H9 (cell line): ENCODE results near the gene NFATC1. TPM values are rescaled to one million over a fixed set of nuclear protein-coding genes. Genes with fewer than 3 reads are reported as not detected.

Experiments
- DNase-seq: peaks from one replicate; pipeline ENCODE4 v3.0.0-alpha.2; 2017
- H2AFZ ChIP-seq: one replicate; pipeline ENCODE4 v1.6.1; 2013; ENCODE audit warnings: mild to moderate bottlenecking, low read length, control low read depth, moderate library complexity
- H2AK5ac ChIP-seq: 2 replicates; pipeline ENCODE4 v1.6.1; 2013; ENCODE audit warnings: low read length, control low read depth, mixed read lengths; ENCODE audit not compliant: insufficient read length
- H2BK120ac ChIP-seq: one replicate; pipeline ENCODE4 v1.6.1; 2013; ENCODE audit warnings: low read depth, mild to moderate bottlenecking, low read length, control low read depth, inconsistent platforms; ENCODE audit not compliant: poor library complexity, severe bottlenecking
- H2BK12ac ChIP-seq: 2 replicates; pipeline ENCODE4 v1.6.1; 2013; ENCODE audit warnings: low read length, control low read depth, mixed read lengths, low read depth; ENCODE audit not compliant: insufficient read length
- H2BK15ac ChIP-seq: 2 replicates; pipeline ENCODE4 v1.6.1; 2013; ENCODE audit warnings: low read depth, low read length, control low read depth
- H2BK20ac ChIP-seq: one replicate; pipeline ENCODE4 v1.6.1; 2013; ENCODE audit warnings: low read depth, mild to moderate bottlenecking, low read length, control low read depth, inconsistent platforms; ENCODE audit not compliant: poor library complexity, severe bottlenecking
- H2BK5ac ChIP-seq: 2 replicates; pipeline ENCODE4 v1.6.1; 2013; ENCODE audit warnings: low read length, control low read depth, mixed read lengths; ENCODE audit not compliant: insufficient read length
- H3K14ac ChIP-seq: 2 replicates; pipeline ENCODE4 v1.6.1; 2013; ENCODE audit warnings: low read length, control low read depth; ENCODE audit not compliant: insufficient read depth
- H3K18ac ChIP-seq: 2 replicates; pipeline ENCODE4 v1.6.1; 2013; ENCODE audit warnings: low read depth, mild to moderate bottlenecking, mixed read lengths, low read length, control low read depth; ENCODE audit not compliant: insufficient read length
- H3K23ac ChIP-seq: 2 replicates; pipeline ENCODE4 v1.6.1; 2013; ENCODE audit warnings: low read length, control low read depth, mixed read lengths, low read depth; ENCODE audit not compliant: insufficient read length
- H3K23me2 ChIP-seq: 2 replicates; pipeline ENCODE4 v1.6.1; 2013; ENCODE audit warnings: low read depth, mild to moderate bottlenecking, mixed read lengths, low read length, control low read depth; ENCODE audit not compliant: insufficient read length, poor library complexity, severe bottlenecking
- H3K27ac ChIP-seq: 2 replicates; pipeline ENCODE4 v1.5.1; 2013; ENCODE audit warnings: low read length, control low read depth, mixed read lengths, low read depth; ENCODE audit not compliant: insufficient read length
- H3K27me3 ChIP-seq: 2 replicates; pipeline ENCODE4 v1.6.1; 2013; ENCODE audit warnings: low read length, control low read depth, inconsistent platforms; ENCODE audit not compliant: insufficient read depth
- H3K4ac ChIP-seq: 2 replicates; pipeline ENCODE4 v1.6.1; 2013; ENCODE audit warnings: low read depth, mild to moderate bottlenecking, control low read depth, inconsistent platforms, low read length, moderate library complexity
- H3K4me1 ChIP-seq: 2 replicates; pipeline ENCODE4 v1.6.1; 2013; ENCODE audit warnings: low read length, control low read depth, inconsistent platforms; ENCODE audit not compliant: insufficient read depth
- H3K4me2 ChIP-seq: 2 replicates; pipeline ENCODE4 v1.6.1; 2013; ENCODE audit warnings: low read length, control low read depth, mixed read lengths; ENCODE audit not compliant: insufficient read length, insufficient read depth
- H3K56ac ChIP-seq: 2 replicates; pipeline ENCODE4 v1.6.1; 2013; ENCODE audit warnings: low read depth, mild to moderate bottlenecking, mixed read lengths, low read length, control low read depth; ENCODE audit not compliant: insufficient read length
- H3K79me1 ChIP-seq: 2 replicates; pipeline ENCODE4 v1.6.1; 2013; ENCODE audit warnings: low read depth, mild to moderate bottlenecking, moderate library complexity, low read length, control low read depth, inconsistent platforms; ENCODE audit not compliant: insufficient read depth, poor library complexity, severe bottlenecking
- H3K79me2 ChIP-seq: 2 replicates; pipeline ENCODE4 v1.6.1; 2013; ENCODE audit warnings: low read length, control low read depth, inconsistent platforms; ENCODE audit not compliant: insufficient read depth
- H3K9ac ChIP-seq: 2 replicates; pipeline ENCODE4 v1.6.1; 2013; ENCODE audit warnings: low read length, control low read depth, mixed read lengths; ENCODE audit not compliant: insufficient read length; ENCODE audit errors: extremely low read depth
- H3K9me3 ChIP-seq: one replicate; pipeline ENCODE4 v1.6.1; 2013; ENCODE audit warnings: low read depth, low read length, inconsistent platforms; ENCODE audit not compliant: control insufficient read depth
- H3T11ph ChIP-seq: one replicate; pipeline ENCODE4 v1.6.1; 2013; ENCODE audit warnings: mild to moderate bottlenecking, low read length, control low read depth, inconsistent platforms
- H4K20me1 ChIP-seq: one replicate; pipeline ENCODE4 v1.6.1; 2013; ENCODE audit not compliant: control insufficient read depth, insufficient read length, insufficient read depth
- H4K5ac ChIP-seq: 2 replicates; pipeline ENCODE4 v1.6.1; 2013; ENCODE audit warnings: low read depth, mild to moderate bottlenecking, mixed read lengths, low read length, control low read depth; ENCODE audit not compliant: insufficient read length
- H4K8ac ChIP-seq: replicated peaks from 2 replicates; pipeline ENCODE4 v1.6.1; 2013; ENCODE audit warnings: low read length, control low read depth, mixed read lengths, low read depth; ENCODE audit not compliant: insufficient read length
- H4K91ac ChIP-seq: 2 replicates; pipeline ENCODE4 v1.6.1; 2013; ENCODE audit warnings: low read depth, mild to moderate bottlenecking, moderate library complexity, mixed read lengths, low read length, control low read depth; ENCODE audit not compliant: insufficient read length
- H3K27ac Mint-ChIP-seq, 3 experiments: 2 replicates in 2 of 3; 3 replicates in 1 of 3; pipeline ENCODE4 v1.8.0; 2020 to 2021; ENCODE audit warnings: mixed read lengths in 3 of 3, mild to moderate bottlenecking in 1 of 3, moderate library complexity in 1 of 3
- H3K27me3 Mint-ChIP-seq: 2 replicates; pipeline ENCODE4 v1.8.0; 2021; ENCODE audit warnings: low read depth, mild to moderate bottlenecking, moderate library complexity, mixed read lengths
- H3K36me3 Mint-ChIP-seq, 3 experiments: 2 replicates in 2 of 3; 3 replicates in 1 of 3; pipeline ENCODE4 v1.8.0; 2020 to 2021; ENCODE audit warnings: low read depth in 3 of 3, mixed read lengths in 3 of 3; ENCODE audit not compliant: insufficient read depth in 1 of 3
- H3K4me1 Mint-ChIP-seq, 2 experiments: 2 replicates each; pipeline ENCODE4 v1.8.0; 2020; ENCODE audit warnings: mixed read lengths in 2 of 2
- H3K4me3 Mint-ChIP-seq, 2 experiments: 2 replicates in 1 of 2; 3 replicates in 1 of 2; pipeline ENCODE4 v1.8.0; 2020 to 2021; ENCODE audit warnings: mild to moderate bottlenecking in 2 of 2, mixed read lengths in 2 of 2, moderate library complexity in 1 of 2
- H3K9me3 Mint-ChIP-seq, 2 experiments: 2 replicates in 1 of 2; 3 replicates in 1 of 2; pipeline ENCODE4 v1.8.0; 2020; ENCODE audit warnings: mild to moderate bottlenecking in 2 of 2, mixed read lengths in 2 of 2, moderate library complexity in 1 of 2
- CTCF ChIP-seq: fragments of 200-600 bp; sonication (generic); conservative IDR thresholded peaks from 3 replicates; pipeline ENCODE4 v1.8.0; 2021; ENCODE audit warnings: antibody characterized with exemption, mild to moderate bottlenecking
- WGBS: extraction: QIAGEN DNeasy Blood & Tissue Kit; methylation state at CpG from one replicate; pipeline ENCODE4 v1.1.7; 2013; ENCODE audit warnings: missing lambda C conversion rate, low lambda C conversion rate, mixed read lengths; ENCODE audit not compliant: insufficient read length; ENCODE audit errors: extremely low coverage; 5-methylcytosine and 5-hydroxymethylcytosine counted together
- total RNA-seq: library from RNA; stranded (reverse); gene quantifications from 2 replicates; pipeline ENCODE4 v1.2.1, GENCODE V29; 2021

Gene NFATC1
- total RNA-seq, 1 experiment from 2014 or later, result 5.5 TPM

GRCh38 chr18:79509536-79509930, 113.8 kb downstream of the NFATC1 start:
- Histone ChIP-seq H3K18ac (no peak overlapping the region), H3K4me2 (no peak overlapping the region), H3K79me1 (no peaks in the 10 kb centered on the region), H3K27ac (no peak overlapping the region), H2AFZ (no peak overlapping the region), H3K79me2 (no peaks in the 10 kb centered on the region), H3K23me2 (no peaks in the 10 kb centered on the region), H3K4me1 (no peaks in the 10 kb centered on the region), H4K8ac (no peak overlapping the region), H3K4ac (no peak overlapping the region), H3T11ph (no peak overlapping the region), H2AK5ac (no peak overlapping the region), H2BK120ac (no peak overlapping the region), H2BK20ac (no peak overlapping the region), H2BK12ac (no peak overlapping the region), H2BK5ac (no peak overlapping the region), H4K5ac (no peak overlapping the region), H4K20me1 (no peaks in the 10 kb centered on the region), H3K9me3 (no peaks in the 10 kb centered on the region), H4K91ac (no peak overlapping the region), H3K27me3 (no peaks in the 10 kb centered on the region; the same call in 1 of the 2 replicates), H3K56ac (no peak overlapping the region), H3K14ac (no peak overlapping the region), H3K9ac (no peak overlapping the region), H3K23ac (no peak overlapping the region), H2BK15ac (no peak overlapping the region)
- Mint-ChIP-seq H3K27ac (no peak overlapping the region), H3K4me1 (peaks cover 4 to 16% of the 10 kb centered on the region in 2 experiments; a peak in 3 of 4 replicates), H3K4me3 (no peak overlapping the region; a peak in 1 of 5 replicates), H3K27me3 (peaks cover 7% of the 10 kb centered on the region), H3K9me3 (no peaks in the 10 kb centered on the region; a peak in 2 of 5 replicates), H3K36me3 (peaks cover 0 to under 1% (median 0%) of the 10 kb centered on the region in 3 experiments; a peak in 1 of 7 replicates)
- DNase-seq, result no peak
- no peak for TF ChIP-seq CTCF
- no CpG with 5 or more reads among the region's 8 CpGs for WGBS
